ENCODE results near the gene TENT4B. TPM values are rescaled to one million over a fixed set of nuclear protein-coding genes. Genes with fewer than 3 reads are reported as not detected.
"Not testable (repeated sequence)": the region's sequence is repeated elsewhere in the genome, so short reads cannot be mapped to it uniquely, and the experiment has no call there.

The TENT4B gene
- total RNA-seq, 1 donor from 2014 or later, result 7.7 TPM

- DNase-seq (ENCODE audit: low read depth in 2 of 2), result peak; percentile 20 to 27
These were observed 1.4 kb downstream of the TENT4B start for GRCh38 chr16:50154420-50154950.

DNA sequence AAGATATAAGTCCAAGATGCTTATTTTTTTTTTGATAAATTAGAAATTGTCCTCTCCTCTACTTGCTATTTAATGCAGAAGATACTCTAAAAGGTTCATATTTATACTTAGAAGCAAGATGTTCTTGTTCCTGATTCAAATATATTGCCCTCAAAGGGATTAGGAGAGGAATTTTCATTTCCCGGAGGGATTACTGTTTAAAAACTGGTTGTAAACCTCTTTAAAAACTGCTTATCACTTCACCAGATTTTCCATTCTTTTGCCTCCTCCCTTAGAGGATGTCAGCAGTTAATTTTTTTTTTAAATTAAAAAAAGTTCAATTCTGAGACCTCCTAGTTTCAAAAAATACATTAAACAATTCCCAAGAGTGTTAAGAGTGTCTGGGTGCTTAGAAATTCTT lies 2.8 kb downstream of the TENT4B start:
- no peak for DNase-seq (ENCODE audit: low read depth in 2 of 2)

GRCh38 chr16:50156590-50156989 lies 3.5 kb downstream of the TENT4B start:
- no peak for DNase-seq (ENCODE audit: low read depth in 2 of 2)

- no peak for DNase-seq (ENCODE audit: low read depth in 2 of 2)
These were observed 7.5 kb downstream of the TENT4B start for GRCh38 chr16:50160495-50161164.

DNA sequence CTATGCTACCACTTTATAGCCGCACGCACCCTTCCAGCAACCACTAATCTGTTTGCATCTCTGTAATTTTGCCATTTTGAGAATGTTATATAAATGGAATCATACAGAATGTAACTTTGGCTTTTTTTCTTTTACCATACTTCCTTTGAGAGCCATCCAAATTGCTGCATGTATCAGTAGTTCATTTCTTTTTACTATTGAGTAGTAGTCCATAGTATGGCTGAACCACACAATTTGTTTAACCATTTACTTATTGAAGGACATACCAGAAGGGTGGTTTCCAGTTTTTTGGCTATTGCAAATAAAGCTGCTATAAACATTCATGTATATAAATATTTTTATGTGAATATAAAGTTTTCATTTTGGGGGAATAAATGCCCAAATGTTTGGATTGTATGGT lies 8.8 kb downstream of the TENT4B start:
- DNase-seq (ENCODE audit: low read depth in 2 of 2), result no peak

DNA sequence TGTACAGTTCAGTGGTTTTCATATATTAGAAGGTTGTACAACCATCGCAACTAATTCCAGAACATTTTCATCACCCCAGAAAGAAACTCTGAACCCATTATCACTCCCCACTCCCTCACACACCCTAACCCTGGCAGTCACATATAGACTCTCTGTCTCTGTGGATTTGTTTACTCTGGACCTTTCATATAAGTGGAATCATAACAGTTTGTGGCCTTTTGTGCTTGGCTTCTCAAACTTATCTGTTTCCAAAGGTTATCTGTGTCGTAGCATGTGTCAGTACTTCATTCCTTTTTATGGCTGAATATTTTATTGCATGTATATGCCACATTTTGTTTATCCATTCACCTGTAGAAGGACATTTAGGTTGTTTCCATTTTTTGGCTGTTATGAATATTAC lies 12.4 kb downstream of the TENT4B start:
- no peak for DNase-seq (ENCODE audit: low read depth in 2 of 2)

GRCh38 chr16:50166511-50167500 lies 13.7 kb downstream of the TENT4B start:
- DNase-seq (ENCODE audit: low read depth in 2 of 2), result peak; percentile 16 to 21

DNA sequence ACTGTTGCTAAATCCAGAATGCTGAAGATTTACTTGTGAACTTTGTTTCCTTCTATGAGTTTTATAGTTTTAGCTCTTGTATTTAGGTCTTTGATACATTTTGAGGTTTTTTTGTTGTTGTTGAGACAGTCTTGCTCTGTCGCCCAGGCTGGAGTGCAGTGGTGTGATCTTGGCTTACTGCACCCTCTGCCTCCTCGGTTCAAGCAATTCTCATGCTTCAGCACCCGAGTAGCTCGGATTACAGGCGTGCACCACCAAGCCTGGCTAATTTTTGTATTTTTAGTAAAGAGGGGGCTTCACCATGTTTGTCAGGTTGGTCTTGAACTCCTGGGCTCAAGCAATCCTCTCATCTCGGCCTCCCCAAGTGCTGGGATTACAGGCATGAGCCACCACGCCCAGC lies 14.4 kb downstream of the TENT4B start:
- no peak for DNase-seq (ENCODE audit: low read depth in 2 of 2)

DNA sequence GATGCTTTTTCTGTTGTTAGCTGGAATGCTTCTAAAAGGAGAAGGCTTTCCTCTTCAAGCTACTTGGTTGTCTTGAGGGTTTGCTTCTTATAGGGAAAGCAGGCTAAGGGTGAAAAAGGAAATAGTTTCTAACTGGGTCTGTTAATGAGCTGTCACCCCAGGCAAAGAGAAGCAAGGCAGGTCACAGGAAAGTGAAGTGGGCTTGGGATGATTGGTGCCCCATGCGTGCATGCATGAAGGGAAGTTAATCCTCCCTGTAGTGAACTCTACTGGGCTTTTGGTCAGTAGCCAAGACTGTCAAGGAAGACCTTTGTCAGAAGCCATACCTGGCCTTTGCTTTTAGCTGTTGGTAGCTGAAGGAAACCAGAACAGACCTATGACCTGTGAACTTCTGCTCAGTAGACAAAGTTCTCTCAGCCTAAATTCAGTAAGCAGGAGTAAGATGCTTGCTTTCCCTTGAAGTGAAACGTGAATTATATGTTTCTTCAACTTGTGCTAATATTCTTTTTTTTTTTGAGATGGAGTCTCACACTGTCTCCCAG lies 16.5 kb downstream of the TENT4B start:
- peak in 1 of 2 donors; percentile 6 for DNase-seq (ENCODE audit: low read depth in 2 of 2)

GRCh38 chr16:50171773-50172172 lies 18.7 kb downstream of the TENT4B start:
- not testable (repeated sequence) for DNase-seq (ENCODE audit: low read depth in 2 of 2)

GRCh38 chr16:50172195-50172922 lies 19.3 kb downstream of the TENT4B start:
- DNase-seq (ENCODE audit: low read depth in 2 of 2), result no peak

DNA sequence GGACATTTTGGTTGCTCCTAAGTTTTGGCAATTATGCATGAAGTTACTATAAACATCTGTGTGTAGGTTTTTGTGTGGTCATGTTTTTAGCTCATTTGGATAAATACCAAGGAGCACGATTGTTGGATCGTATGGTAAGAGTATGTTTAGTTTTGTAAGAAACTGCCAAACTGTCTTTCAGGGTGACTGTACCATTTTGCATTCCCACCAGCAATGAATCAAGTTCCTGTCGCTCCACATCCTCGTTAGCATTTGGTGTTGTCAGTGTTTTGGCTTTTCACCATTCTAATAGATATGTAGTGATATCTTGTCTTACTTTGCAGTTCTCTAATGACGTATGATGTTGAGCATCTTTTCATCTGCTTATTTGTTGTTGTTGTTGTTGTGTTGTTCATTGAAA lies 20.2 kb downstream of the TENT4B start:
- DNase-seq (ENCODE audit: low read depth in 2 of 2), result peak in 1 of 2 donors; percentile 24

GRCh38 chr16:50178491-50178941 lies 25.4 kb downstream of the TENT4B start:
- DNase-seq (ENCODE audit: low read depth in 2 of 2), result no peak

GRCh38 chr16:50182441-50182840 lies 29.3 kb downstream of the TENT4B start:
- no peak for DNase-seq (ENCODE audit: low read depth in 2 of 2)

DNA sequence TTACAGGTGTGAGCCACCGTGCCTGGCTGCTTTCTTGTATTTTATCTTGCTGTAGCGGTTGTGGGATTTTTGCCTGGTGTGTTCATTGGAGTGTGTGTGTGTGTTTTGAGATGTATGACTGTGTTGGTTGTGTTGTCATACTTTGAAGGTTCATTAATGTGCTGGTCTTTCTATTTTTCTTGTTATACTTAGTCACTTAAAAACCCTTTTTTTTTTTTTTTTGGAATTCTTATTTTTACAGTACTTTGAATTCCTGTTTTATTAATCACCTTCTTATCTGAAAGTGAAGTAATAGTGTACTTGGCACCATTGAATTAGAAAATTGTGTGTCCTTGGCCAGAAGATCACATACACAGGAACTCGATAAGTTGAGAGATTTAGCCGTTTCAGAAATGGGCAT lies 30.2 kb downstream of the TENT4B start:
- peak in 1 of 2 donors; percentile 38 for DNase-seq (ENCODE audit: low read depth in 2 of 2)

DNA sequence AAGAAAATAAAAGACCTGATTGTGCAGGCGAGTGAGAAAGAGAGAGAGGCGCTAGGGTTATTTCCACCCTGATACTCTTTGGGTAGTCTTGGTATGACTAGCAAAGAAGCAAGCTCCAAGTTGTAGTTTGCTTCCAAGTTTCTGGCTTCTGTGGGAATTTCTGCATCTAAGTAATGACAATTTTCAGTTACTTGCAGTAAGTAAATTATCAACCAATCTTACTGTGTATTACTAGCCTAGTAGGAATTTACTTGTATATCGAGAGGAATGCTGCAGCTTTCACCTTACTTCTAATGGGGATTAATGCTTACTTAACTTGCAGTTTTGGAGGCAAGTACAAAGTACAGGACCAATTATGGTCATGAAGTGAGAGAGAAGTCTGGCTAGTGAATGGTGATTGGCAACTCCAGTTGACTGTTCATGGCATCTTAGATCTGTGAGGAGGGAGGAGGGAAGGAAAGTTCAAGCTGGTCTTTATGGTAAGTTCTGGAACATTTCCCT lies 31.9 kb downstream of the TENT4B start:
- DNase-seq (ENCODE audit: low read depth in 2 of 2), result no peak

DNA sequence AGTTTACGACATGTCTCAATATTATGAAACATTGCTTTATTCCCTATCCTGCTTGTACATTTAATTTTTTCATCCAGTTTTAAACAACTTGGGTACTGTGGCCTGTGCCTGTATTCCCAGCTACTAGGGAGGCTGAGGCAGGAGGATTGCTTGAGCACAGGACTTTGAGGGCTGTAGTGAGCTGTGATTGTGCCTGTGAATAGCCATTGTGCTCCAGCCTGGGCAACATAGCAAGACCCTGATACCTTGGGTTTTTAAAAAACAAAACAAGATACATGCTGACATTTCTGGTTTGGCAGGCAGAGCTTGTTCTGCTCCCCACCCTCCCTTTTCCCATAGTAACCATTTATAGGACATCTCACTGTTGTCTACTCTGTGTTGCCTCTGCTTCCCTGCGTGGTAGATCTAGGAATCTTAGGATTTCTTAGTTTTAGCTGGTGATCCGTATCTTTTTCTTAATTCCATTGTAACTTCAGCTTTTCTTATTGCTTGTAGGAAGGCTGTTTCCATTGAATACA lies 35.6 kb downstream of the TENT4B start:
- no peak for DNase-seq (ENCODE audit: low read depth in 2 of 2)

GRCh38 chr16:50190292-50190691 lies 37.2 kb downstream of the TENT4B start:
- no peak for DNase-seq (ENCODE audit: low read depth in 2 of 2)

- DNase-seq (ENCODE audit: low read depth in 2 of 2), result no peak
These were observed 39.4 kb downstream of the TENT4B start for GRCh38 chr16:50192386-50193050.

GRCh38 chr16:50193594-50193993 lies 40.5 kb downstream of the TENT4B start:
- DNase-seq (ENCODE audit: low read depth in 2 of 2), result no peak

Measured in lung microvascular endothelial cell (primary cell).